Superior temporal gyrus (tissue), 1 donor: ENCODE measurements around the gene DPH3.

ENCODE experiments used
- DNase-seq: peaks from one replicate; pipeline ENCODE4 v3.0.0-alpha.2; 2016; ENCODE audit errors: extremely low spot score

Gene DPH3

DNA sequence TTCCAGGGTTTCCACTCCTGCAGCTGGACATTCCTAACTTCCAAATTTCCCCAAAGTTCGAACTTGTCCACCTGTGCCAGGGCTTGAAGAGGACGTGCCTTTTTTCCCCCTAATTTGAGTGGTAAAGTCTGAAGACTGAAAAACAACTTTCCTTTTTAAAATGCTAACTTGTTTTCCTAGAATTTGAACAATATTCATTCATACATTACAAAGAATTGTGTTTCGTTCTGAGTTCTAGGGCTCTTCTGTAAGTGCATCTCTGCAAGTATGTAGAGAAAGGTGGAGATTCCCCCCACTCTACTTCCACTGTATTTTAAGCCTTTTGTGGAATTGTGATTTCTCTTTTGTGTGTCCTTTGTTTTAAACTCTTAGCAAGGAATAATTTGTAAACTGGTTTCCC, 9.4 kb downstream of the DPH3 start:
- no peak for DNase-seq

GRCh38 chr3:16254916-16255315, 9.8 kb downstream of the DPH3 start:
- DNase-seq, result no peak

DNA sequence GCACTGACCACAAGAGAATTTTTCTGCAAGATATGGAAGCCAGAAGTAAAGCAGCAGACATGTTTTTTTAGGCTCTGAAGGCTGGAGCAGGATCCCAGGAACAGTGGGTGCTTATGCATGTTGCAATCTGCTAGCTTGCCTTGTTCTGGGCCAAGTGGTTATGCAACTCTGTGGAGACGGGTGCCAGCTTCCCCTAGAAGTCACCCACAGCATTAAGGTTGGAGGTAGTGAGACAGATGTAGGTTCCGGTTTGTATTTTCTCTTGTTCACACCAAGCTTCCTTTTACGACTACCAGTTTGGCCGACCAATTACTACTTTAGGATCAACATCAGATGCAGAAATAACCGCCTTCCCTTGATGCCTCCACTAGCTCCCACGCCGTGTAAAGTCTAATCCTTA, 11.1 kb downstream of the DPH3 start:
- peak; percentile 76 for DNase-seq

DNA sequence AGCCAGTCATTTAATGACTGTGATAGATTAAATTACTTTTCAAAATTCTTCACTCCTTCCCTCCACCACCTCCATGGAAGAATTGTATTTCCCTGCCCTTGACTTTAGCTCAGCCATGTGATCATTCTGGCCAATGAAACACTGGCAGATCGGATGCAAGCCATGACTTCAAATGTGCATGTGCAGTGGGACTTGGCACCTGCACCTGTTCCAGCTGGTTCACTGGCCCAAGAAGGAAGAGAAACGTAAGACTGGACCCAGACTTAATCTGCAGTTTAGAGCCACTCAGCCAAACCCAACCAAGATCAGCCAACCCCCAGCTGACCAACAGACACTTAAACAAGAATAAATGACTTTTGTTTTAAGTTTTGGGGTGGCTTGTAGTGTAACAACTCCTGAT, 11.8 kb downstream of the DPH3 start:
- DNase-seq, result no peak

- DNase-seq, result no peak
Observed at GRCh38 chr3:16252243-16252978, 12.3 kb downstream of the DPH3 start.

DNA sequence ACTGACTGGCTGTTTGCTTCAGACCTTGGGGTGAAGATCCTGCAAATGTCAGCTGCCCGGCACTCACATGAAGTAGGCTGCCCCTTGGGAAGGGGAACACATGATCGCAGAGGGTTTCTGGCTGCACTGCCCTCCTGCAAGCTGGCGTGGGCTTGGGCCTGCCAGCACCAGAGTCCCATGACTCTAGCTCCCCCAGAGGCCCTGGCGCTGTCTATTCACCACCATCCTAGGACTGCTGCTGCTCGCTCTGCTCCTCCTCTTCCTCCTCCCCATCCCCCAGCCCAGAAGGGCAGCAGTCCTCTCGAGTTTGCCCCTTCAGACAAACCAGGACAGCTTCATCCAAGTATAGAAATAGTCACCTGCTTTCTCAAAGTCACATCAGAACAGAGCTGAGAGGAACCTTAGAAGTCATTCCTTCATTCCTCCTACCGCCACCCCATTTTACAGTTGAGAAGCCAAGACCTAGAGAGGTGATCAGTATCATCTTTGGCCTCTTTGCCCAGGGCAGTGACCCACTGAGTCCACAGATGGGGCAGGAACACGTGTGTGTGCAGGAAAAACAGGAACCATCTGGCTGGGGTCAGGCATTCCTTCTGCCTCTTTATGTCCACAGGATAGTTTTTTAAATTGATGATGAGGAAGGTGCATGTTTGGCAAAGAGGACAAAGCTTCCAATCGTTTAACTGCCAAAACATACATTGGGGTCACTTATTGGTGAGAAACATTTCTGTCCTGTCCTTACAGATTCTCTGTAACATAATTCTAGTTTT, 13.2 kb downstream of the DPH3 start:
- no peak for DNase-seq

- no peak for DNase-seq
Observed at GRCh38 chr3:16249886-16250285, 14.9 kb downstream of the DPH3 start.

DNA sequence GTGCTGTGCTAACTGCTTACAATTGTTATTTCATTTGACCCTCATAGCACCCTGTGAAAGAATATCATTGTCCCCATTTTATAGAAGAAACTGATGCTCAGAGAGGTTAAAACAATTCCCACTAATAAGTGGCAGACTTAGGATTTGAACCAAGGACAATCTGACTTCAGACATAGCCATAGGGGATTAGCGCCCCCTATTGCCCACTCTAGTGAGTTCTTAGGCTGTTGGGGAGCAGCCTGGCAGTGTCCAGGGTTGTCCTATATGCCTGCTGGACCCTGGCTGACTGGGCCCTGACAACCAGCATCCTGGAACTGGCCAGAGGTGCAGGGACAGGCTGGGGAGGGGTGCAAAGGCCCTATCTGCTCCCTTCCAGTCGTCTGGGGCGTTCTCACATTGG, 15.4 kb downstream of the DPH3 start:
- DNase-seq, result no peak

- DNase-seq, result no peak
Observed at GRCh38 chr3:16248556-16248955, 16.2 kb downstream of the DPH3 start.

DNA sequence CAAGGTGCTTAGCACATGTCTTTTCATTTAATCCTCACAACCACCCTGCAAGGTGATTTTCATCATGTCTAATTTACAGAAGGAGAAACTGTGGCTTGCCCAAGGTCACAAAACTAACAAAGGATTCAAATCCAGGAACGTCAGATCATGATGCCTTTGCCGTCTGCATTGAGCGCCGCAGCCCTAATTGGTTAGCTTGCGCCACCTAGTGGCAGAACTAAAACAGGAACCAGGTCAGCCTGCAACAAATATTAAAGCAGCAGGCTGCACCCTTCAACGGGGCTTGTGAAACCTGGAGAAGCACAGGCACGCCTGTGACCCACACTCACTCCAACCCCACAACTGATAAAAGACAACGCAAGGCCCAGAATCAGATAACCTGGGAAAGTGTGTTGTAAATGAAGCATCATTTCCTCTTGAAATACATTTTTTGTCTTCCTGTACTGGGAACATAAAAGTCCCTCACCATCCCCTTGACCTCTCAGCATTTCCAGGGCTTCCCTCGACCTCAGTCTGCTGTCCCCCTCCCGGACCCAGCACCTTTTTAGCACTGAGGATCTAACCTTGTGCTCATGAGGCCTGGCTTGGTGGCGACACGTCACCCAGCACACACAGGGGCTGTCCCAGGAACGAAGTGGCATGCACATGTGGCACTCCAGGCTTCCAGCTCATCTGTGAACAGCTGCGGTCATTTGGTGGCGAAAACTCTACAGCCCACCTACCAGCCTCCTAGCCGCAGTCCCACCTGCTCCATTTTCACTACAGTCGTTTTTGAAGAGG, 17.3 kb downstream of the DPH3 start:
- peak; percentile 97 for DNase-seq

DNA sequence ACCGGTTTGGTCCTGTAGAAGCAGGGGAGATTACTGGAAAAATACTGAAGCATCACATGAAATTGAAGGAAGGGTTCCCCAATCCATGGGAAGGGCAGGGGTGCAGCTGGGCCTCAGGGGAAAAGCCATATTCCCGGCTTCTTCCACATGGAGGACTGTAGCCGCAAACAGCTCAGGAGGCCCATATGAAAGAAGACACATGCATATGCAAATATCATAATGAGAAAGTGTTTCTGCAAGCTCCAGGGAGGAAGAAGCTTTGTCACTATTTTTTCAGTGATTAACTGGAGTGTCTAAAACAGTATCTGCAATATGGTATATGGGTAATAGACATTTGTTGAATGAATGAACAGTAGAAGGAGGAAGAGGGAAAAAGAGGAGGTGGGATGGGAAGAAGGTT, 19.1 kb downstream of the DPH3 start:
- no peak for DNase-seq

GRCh38 chr3:16243706-16244490, 20.8 kb downstream of the DPH3 start:
- no peak for DNase-seq

DNA sequence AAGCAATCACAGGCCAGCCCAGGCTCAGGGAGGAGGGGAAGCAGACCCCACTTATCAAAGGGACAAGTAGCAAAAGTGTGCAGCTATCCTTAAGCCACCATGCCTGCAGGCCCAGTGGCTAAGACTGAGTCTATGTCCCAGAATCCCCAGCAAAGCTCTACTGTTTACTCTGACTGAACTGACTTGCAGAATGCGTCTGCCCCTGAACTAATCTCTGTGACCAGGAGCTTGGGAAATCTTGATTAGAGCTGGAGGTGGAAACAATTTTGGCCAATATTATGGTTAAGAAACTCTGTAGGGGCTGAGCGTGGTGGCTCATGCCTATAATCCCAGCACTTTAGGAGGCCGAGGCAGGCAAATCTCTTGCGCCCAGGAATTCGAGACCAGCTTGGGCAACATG, 22.6 kb downstream of the DPH3 start:
- no peak for DNase-seq

- DNase-seq, result no peak
Observed at GRCh38 chr3:16241225-16241624, 23.5 kb downstream of the DPH3 start.

GRCh38 chr3:16240229-16241023, 24.3 kb downstream of the DPH3 start:
- DNase-seq, result no peak

GRCh38 chr3:16239780-16240179, 25.0 kb downstream of the DPH3 start:
- no peak for DNase-seq

DNA sequence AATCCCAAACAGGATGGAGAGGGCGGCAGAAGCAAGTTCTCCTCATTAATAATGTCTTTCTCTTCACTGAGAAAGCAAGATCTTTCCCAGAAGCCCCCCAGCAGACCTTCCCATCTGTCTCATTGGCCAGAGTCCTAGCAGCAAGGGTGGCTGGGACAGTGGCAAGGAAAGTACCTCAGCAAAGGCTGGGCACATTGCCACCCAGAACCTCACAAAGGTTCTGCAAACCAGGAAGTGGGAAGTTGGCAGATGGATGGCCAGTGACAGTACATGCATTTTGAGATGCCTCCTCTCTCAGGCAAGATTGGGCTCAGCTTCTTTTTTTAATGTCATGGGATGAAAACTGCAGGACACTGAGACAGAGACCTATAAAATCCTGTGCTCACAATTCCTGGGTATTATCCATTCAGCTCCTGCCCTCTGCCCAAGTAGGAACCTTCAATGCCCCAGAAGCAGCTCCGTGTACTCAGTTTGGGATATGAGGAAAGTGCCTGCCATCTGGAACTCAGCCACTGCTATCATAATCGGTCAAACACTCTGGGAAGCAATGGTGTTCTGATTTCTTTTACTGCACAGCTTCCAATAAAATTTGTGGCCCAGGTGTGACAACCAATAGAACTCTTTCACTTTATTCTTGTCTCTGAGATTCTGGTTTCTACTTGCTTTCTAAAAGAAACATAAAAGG, 25.5 kb downstream of the DPH3 start:
- DNase-seq, result no peak

DNA sequence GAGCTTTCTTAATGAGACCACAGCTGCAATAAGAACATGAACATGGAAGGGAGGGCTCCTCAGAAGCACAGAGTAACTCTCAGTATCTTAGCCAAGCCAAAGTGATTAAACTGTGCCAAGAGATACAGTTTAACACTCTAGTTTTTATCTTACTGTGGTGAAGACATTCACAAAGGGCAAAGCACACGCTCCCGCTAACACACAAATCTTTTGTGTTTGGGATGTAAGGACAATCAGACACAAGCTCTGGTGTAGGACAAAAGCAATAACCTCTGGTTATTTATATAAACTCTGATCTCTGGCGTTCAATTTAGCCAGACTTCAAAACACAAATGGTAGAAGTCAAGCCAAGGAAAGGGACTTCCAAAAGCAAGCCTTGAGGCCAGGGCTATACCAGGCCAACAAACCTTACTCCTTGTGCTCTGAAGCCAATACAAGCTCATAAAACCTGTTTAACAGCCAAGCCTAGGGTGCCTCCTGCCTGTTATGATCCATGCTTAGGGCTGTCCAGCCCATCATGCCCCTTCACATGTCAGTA, 27.8 kb downstream of the DPH3 start:
- no peak for DNase-seq

DNA sequence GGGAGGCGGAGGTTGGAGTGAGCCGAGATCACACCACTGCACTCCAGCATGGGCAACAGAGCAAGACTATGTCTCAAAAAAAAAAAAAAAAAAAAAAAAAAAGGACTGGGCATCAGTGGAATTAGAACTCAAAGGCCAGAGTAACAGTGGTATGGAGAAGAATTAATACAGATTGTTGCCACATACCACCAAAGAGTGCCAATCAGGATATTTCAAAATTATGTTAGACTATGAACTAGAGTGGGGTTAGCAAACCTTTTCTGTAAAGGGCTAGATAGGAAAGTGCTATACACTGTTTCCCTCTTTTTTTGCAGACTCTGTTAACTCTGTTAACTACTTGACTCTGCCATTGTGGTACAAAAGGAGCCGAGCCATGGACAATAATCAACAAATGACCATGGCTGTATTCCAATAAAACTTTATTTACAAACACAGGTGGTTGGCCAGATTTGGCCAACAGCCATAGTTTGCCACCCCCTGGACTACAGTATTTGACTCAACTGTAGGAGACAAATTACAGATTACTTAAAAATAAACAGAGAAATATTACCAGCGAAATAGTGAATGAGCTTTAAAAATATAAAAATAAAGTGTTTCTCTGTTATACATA, 28.6 kb downstream of the DPH3 start:
- no peak for DNase-seq

DNA sequence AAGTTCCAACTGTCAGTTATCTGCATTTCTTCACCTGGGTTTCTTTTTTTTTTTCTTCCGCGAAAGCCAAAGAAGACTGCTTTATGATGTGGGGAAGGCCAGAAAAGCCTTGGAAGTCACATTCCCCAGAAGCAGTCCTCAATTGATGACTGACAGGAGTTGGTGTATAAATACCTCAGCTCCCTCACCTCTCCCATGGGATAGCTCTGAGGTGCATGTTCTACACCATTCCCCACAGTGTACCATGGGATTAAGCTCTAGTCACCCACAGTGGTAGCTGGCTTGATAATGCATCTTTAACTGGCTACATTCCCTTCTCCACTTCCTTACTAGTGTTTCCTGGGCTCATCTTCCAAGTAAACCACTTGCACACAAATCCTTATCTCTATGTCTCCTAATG, 30.5 kb downstream of the DPH3 start:
- no peak for DNase-seq
